Measurements from ENCODE around the gene DTX4.
A peak's percentile ranks its signal among the peaks of the same experiment; 100 is the strongest.
"Not testable (repeated sequence)": the region's sequence is repeated elsewhere in the genome, so short reads cannot be mapped to it uniquely, and the experiment has no call there.

The DTX4 gene

DNA sequence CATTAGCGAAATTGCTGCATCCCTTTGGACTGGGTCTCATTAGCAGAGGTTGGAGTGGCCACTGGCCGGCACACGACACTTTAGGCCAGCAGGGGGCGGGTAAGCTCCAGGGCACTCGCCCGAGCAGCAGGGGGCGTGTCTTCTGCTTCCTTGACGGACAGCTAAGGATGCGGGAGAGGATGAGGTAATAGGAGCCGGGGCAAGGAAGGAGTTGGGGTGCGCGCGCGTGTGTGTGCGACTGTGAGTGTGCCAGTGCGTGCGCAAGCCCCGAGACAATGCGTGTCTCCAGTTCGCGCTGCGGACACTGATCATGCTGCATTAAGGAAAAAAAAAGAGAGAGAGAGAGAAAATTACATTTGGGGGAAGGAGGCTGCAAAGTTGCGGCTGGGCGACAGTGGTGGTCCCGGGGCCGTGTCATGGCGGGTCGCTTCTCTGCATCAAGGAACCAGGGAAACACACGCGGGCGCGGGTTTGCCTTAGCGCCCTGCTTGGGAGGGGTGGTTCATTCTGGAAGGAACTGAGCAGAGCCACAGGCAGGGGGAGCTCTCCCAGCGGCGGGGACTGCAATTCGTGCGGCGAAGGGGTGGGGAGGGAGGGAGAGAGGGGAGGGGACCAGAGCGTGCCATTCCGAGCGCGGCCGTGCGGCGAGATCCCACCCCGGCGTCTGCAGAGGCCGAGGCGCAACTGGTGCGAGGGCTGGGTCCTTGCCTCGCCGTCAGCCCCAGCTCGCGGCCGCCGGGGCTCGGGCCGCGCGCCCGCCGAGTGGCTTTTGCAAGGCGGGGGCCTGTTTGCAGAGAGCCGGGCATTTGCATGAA is at the start of gene DTX4:
Gene DTX4, plus strand, starts transcription at position 625 of the 815 bp plus-strand sequence. CDS start 464 bp downstream, outside the sequence.
- peak; percentile 76 for DNase-seq (ENCODE audit: low read depth)

DNA sequence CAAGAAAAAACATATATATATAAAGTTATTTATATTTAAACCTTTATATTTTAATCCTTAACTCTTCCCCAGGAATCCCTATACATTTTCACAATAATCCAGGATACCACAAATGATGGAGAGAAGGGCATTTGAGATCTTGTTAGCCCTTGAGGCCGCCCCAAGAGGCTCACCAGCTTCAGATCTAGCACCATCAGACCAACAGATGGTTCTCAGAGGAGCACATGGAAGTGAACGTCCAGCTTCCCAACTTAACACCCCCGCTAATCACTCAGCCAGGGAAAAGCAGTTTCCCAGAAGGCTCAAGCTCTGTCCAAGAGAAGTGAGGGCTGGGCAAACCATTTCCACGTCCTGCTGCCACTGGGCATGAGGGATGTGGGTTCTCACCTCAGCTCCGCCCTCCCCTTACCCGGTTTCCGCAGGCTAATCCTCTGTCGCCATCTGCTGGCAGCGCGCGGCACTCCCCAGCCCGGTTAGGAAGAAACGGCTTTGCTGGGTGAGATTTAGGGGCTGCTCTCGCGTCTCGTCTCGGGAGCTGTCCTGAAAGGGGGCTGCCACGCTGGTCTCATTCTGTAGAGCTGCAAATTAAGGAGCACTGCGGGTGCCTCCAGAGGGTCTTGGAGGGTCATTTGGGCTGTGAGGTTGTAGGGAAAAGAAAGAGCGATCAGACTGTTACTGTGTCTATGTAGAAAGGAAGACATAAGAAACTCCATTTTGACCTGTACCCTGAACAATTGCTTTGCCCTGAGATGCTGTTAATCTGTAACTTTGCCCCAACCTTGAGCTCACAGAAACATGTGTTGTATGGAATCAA is 36.1 kb upstream of the DTX4 start:
- DNase-seq (ENCODE audit: low read depth) = peak; percentile 84

DNA sequence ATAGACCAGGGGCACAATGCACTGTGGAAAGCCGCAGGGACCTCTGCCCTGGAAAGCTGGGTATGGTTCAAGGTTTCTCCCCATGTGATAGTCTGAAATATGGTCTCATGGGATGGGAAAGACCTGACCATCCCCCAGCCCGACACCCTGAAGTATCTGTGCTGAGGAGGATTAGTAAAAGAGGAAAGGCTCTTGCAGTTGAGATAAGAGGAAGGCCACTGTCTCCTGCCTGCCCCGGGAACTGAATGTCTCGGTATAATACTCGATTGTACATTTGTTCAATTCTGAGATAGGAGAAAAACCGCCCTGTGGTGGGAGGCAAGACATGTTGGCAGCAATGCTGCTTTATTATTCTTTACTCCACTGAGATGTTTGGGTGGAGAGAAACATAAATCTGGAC is 35.4 kb upstream of the DTX4 start:
- not testable (repeated sequence) for DNase-seq (ENCODE audit: low read depth)

DNA sequence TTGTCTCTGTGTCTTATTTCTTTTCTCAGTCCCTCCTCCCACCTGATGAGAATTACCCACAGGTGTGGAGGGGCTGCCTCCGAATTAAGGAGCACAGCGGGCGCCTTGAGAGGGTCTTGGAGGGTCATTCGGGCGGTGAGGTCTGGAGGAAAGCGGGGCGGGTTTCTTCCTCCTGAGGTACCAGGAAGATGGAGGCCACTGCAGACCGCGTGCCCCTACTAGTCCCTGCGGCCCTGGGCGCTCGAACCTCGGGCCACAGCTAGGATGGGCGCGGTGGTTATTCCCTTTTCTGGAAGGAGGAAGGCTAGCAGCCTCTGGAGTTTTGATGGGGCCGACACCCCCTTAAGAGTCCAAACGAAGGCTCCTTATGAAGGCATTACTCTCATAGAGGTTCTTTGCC is 34.7 kb upstream of the DTX4 start:
- DNase-seq (ENCODE audit: low read depth) = no peak

DNA sequence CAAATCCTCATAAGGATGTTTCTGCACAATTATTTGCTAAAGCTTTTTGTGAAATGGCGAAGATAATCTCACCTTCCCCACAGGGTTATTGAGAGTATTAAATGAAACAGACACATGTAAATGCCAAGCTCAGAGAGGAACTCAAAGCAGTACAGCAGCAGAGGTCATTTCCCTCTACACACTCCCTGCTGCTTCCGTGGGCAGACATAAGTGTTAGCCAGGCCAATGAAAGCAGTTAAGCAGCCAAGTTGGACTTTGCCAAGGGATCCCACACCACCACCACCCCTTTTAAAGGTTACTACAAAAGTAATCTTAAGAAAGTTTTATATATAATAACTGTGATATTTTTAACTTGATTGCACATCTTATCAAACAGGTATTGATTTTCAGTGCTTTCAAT is 33.3 kb upstream of the DTX4 start:
- DNase-seq (ENCODE audit: low read depth) = no peak

DNA sequence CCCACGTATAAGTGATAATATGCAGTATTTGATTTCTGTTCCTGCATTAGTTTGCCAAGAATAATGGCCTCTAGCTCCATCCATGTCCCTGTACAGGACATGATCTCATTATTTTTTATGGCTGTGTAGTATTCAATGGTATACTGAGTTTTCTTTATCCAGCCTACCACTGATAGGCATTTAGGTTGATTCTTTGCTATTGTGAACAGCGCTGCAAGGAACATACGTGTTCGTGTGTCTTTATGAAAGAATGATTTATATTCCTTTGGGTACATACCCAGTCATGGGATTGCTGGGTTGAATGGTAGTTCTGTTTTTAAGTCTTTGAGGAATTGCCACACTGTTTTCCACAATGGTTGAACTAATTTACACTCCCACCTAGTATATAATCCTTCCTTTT is 30.7 kb upstream of the DTX4 start:
- no peak for DNase-seq (ENCODE audit: low read depth)

DNA sequence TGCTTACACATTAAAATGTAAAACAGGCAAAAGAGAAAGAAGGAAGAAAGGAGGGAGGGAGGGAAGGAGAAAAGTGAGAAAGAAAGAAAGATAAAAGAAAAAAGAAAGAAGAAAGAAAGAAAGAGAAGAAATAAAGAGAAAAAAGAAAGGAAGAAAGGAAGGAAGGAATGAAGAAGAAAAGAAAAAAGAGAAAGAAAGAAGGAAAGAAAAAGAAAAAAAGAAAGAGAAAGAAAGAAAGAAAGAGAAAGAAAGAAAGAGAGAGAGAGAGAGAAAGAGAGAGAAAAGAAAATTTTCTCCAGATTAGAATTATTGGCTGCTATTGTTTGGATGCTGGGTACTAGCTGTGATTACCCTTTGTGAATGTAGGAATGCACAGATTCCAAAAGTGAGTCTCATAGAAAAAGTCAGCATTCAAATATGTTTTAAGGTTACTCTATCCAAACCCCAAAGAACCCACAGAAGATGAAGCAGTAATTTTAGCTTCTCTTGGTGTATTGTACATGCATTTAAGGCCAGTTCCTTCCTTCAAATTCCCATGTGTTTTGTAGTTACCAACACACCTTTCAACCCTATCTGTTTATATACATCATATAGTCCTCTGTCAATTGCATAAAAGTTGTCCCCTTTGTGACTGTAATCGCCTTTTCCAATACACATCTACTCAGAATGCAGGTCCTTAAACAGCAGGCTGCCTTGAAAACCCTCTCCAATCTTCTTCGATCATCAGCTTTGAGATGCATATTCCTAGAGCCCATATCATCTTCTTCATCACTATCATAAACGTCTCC is 30.1 kb upstream of the DTX4 start:
- DNase-seq (ENCODE audit: low read depth) = no peak

DNA sequence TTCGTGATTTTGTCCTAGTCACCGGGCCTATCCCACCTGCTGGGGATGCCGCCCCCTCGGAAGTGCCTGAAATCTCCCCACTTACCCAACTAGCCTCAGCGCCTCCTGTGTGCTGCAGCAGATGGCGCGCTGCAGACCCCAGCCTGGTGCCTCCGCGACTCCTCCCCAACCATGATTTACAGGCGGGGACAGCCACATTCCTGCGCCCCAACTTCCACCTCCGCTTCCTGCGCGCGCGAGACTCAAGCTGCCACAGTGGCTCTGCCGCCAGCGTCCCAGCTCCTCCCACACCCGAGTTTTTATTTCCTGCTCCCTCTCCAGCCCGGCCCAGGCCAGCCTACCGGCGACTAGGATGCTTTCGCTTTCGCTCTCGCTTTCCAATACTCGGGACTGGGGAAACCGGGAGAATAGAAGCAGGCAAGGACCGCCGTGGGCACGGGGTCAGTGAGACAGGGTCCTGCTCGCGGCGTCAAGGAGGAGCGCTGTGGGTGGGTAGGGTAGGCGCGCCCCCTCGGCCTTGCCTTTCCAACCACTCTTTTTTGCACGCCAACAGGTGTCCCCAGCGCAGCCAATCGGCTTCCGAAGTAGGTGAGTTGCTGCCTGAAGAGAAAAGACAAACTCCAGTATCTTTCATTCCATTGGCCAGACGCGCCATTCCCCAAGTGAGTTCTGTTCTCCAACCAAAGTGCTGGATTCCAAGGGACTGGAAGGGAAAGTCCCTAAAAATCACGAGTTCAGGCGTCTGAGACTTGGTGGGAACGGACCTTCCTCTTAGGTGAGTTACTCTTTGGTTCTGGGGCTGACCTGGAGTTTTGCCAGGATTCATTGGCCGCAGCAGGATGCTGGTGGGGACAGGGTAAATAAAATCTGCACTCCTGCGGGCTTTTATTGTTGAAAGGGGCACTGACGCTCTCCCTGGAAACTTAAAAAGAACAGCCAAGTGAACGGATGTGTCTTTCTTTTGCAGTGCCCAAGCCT is 29.1 kb upstream of the DTX4 start, which contains the start of gene FAM111A:
Gene FAM111A, plus strand, starts transcription at position 327 of the 978 bp plus-strand sequence. CDS start 6,017 bp downstream, outside the sequence.
- DNase-seq (ENCODE audit: low read depth) = peak; percentile 44

DNA sequence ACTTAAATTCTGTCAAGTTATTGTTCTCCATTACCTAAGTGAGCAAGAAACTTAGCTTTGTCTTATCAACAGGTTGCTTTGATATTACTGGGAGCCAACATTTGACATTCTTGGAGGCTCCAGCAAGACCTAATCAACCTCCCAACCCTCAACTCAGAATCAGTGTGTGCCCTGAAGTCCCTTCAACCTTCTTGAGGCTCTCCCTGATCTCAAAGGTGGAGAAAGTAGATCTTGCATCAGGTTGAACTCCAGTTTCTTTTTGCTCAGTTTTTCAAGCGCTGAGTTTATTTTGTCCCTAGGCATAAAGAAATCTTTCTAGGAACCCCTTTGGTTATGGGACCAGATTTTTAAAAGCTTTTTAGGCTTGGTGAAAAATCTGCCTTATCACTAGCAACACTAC is 27.8 kb upstream of the DTX4 start:
- no peak for DNase-seq (ENCODE audit: low read depth)

DNA sequence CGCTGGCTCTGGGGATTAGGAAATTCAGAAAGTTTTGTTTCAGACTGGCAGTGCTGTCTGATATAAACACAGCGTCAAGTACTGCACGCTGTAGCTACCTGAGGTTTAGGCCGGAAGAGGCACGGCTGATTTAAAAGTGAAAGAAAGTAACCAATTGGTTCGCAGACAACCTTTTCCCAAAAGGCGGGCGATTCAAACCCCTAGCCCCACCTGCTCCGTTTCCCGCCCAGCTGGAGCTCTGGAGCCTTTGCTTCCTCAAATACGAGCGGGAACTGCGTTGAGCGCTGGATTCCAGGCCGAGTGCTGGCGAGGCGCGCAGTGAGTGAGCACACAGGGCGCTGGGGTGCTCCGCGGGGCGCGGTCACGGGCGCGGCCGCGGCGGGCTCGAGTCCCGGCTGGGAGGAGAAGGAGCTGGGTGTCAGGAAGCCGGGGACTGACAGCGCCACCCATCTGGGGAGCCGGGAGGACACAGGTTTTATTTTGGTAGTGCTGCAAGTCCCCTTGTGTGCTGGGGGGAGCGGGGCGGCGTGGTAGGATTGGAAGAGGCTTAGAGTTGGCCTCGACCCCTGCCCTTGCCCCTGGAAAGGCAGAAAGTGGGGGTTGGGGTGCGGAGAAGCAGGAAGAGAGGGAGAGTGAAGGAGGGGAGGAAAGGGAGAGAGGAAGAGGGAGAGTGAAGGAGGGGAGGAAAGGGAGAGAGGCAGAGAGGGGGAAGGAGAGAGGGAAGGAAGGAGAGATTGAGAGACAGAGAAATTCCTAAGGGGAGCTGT is 27.2 kb upstream of the DTX4 start:
- peak; percentile 13 for DNase-seq (ENCODE audit: low read depth)

DNA sequence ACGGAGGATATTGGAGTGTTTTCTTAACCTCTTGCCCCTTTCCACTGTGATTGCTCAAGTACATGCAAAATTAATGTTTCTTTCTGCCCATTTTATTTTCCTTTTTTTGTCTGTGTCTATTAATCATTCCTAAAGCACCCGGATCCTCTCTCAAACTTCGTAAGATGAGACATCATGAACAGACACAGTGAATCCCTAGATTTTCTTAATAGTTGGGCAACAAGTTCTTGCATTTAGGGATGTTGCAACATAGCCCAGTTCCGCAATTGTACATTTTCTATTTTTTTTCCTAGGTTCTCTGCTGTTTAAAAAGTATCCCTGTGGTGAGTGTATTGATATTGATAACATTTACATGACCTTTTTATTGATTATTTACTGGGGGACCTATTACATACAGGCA is 26.4 kb upstream of the DTX4 start:
- no peak for DNase-seq (ENCODE audit: low read depth)

DNA sequence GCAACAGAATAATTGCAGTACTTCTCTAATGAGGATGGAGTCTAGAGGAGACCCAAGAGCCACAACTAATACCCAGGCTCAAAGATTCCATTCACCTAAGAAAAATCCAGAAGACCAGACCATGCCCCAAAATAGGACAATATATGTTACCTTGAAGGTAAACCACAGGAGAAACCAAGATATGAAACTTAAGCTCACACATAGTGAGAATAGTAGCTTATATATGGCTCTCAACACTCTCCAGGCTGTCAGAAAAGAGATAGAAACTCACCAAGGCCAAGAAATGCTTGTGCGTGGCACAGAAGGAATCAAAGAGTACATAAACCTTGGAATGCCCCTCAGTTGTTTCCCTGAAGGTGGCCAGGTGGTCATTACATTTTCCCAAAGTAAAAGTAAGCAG is 20.2 kb upstream of the DTX4 start:
- no peak for DNase-seq (ENCODE audit: low read depth)

DNA sequence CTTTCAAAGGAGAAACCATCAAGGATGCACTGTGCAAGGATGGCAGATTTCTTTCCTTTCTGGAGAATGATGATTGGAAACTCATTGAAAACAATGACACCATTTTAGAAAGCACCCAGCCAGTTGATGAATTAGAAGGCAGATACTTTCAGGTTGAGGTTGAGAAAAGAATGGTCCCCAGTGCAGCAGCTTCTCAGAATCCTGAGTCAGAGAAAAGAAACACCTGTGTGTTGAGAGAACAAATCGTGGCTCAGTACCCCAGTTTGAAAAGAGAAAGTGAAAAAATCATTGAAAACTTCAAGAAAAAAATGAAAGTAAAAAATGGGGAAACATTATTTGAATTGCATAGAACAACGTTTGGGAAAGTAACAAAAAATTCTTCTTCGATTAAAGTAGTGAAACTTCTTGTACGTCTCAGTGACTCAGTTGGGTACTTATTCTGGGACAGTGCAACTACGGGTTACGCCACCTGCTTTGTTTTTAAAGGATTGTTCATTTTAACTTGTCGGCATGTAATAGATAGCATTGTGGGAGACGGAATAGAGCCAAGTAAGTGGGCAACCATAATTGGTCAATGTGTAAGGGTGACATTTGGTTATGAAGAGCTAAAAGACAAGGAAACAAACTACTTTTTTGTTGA is 19.5 kb upstream of the DTX4 start:
- DNase-seq (ENCODE audit: low read depth) = no peak

DNA sequence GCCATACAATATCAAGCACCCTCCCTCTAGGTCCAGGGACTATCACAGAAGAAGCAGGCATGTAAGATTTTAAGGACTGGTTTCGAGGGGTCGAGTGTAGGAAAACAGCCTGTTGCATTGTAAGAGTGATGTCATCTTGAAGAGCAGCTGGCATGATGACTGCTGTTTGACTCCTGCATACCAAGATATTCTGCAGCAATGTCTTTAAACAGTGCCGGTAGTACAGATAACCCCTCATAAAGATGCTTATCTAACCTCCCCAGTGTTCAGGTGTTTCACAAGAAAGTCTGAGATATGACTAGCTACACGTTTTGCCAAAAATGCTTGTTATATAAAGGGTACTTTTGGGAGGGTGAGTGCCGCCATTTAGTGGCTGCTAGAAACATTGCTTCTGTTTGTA is 17.3 kb upstream of the DTX4 start:
- DNase-seq (ENCODE audit: low read depth) = no peak

DNA sequence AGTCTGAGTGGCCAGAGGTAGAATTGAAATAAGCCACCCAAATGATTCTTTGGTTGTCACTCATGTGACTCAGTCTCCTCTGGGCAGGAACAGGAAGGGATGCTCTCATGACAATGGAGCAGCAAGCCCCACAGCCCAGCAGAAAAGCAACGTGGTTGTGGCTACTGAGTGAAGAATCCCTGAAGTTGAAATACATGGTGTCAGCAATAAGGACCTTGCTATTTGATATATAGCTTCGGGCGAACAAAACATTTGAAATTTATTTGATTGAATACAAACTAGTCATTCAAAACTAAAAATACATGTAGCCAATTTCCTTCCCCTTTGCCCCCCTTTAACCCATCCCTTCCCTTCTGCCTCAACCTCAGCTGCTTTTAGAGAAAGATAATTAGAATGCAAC is 14.5 kb upstream of the DTX4 start:
- no peak for DNase-seq (ENCODE audit: low read depth)

DNA sequence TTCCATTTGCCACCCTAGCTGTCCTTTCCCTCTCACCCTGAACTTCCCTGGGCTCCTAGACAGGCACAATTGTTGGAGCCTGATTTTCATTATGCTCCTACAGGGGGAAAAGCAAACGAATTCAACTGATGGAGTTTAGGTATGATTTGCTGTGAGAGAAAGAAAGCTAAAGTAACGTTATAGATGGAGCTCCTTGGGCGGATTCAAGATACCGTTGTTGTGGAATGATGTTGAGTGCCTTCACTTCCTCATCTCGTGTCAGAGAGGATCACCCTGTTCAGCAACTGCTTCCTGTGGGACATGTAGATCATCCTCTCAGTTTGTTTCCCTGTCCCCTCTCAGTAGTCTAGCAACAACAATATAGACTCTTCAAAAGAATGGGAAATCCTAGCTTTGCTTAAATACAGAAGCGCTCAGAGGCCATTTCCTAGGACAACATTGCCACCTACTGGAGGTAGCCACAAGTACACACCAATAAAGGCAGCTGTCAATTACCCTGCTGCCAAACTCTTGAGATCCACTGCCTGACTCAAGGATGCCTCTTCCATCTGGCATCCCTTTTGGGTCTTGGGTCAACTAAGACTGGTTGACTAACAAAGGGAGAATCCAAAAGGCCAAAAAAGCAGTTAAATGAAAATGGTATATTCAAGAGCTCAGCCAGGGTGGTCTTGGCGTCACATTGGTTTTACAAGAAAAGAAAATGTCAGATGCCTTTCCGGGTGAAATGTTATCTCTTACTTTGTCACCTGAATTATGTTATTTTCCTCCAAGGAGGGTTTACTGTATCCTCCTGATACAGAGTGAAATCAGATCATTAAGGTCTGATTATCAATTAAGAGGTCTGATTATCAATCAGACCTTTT is 13.5 kb upstream of the DTX4 start:
- no peak for DNase-seq (ENCODE audit: low read depth)

DNA sequence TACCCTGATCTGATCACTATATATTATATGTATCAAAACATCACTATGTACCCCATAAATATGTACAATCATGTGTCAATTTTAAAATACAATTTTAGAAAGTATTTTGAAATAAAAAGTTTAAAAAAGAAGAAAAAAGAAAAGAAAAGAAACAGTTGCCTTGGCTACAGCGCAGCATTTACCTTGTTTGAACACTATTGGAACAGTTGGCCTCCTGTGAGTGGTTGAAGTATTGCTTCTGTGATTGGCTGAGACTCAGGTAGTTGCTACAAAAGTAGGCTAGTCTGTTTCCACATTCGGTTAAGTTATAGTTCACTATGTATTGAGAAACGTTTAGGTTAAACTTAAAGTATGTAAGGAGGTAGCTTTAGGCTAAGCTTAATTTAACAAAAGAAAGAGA is 7.9 kb upstream of the DTX4 start:
- no peak for DNase-seq (ENCODE audit: low read depth)

DNA sequence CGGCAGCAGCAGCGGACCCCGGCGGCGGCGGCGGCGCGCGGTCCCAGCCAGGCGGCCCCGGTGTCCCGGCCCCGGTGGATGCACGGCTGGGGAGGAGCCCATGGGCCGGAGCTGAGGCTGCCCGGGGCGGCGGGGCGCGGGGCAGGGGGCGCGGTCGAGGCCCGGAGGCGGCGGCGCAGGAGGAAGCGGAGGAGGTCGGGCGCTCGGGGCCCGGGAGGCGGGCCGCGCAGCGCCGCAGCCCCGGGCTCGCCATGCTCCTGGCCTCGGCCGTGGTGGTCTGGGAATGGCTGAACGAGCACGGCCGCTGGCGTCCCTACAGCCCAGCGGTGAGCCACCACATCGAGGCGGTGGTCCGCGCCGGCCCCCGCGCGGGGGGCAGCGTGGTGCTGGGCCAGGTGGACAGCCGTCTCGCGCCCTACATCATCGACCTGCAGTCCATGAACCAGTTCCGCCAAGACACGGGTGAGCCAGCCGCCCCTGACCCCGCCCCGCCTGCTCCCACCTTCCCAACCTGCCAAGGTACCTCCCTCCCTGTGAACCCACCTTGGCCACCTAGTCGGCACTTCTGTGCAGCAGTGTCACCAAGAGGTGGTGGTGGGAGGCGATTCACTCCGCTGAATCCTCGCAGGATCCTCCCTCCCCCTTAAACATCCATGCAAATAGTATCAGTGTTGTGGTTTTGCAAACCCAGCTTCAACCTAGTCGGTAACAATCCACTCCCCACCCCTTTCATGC is 580 bp downstream of the DTX4 start:
- DNase-seq (ENCODE audit: low read depth) = no peak
